OCI-LY3 (cell line): ENCODE results near the gene ERN1.
A peak's percentile ranks its signal among the peaks of the same experiment; 100 is the strongest.

Experiments
- H2AFZ ChIP-seq: fragments of 200-600, 300-600 bp; shearing (Covaris generic); 2 replicates; pipeline ENCODE4 v1.6.0; 2014; ENCODE audit warnings: antibody characterized with exemption, low read depth, low read length
- H3K27ac ChIP-seq: fragments of 200-600, 300-600 bp; sonication (generic); 2 replicates; pipeline ENCODE4 v1.5.1; 2014; ENCODE audit warnings: mild to moderate bottlenecking, low read length, moderate library complexity, mixed read lengths
- H3K27me3 ChIP-seq: fragments of 200-600, 300-600 bp; sonication (generic); 2 replicates; pipeline ENCODE4 v1.6.1; 2014; ENCODE audit warnings: low read depth, low read length, mixed read lengths
- H3K36me3 ChIP-seq: fragments of 200-600, 300-600 bp; sonication (generic); replicated peaks from 2 replicates; pipeline ENCODE3; 2014; ENCODE audit warnings: low read depth, low read length, mixed read lengths
- H3K4me1 ChIP-seq: fragments of 300-600, 200-600 bp; sonication (generic); 2 replicates; pipeline ENCODE4 v1.6.1; 2014; ENCODE audit warnings: low read length, mixed read lengths
- H3K4me2 ChIP-seq: fragments of 200-600, 300-600 bp; sonication (generic); 2 replicates; pipeline ENCODE4 v1.6.1; 2014; ENCODE audit warnings: low read length, mixed read lengths
- H3K4me3 ChIP-seq: fragments of 300-600, 200-600 bp; sonication (generic); 2 replicates; pipeline ENCODE4 v1.5.1; 2014; ENCODE audit warnings: antibody characterized with exemption, mild to moderate bottlenecking, low read length, moderate library complexity
- H3K79me2 ChIP-seq: fragments of 300-600, 200-600 bp; shearing (Covaris generic); 2 replicates; pipeline ENCODE4 v1.6.1; 2014; ENCODE audit warnings: mild to moderate bottlenecking, low read length, mixed read lengths
- H3K9ac ChIP-seq: fragments of 300-600, 200-600 bp; shearing (Covaris generic); 2 replicates; pipeline ENCODE4 v1.6.0; 2014; ENCODE audit warnings: mild to moderate bottlenecking, low read length, moderate library complexity
- H3K9me3 ChIP-seq: fragments of 200-600, 300-600 bp; shearing (Covaris generic); 2 replicates; pipeline ENCODE4 v1.6.1; 2014; ENCODE audit warnings: low read length, mixed read lengths; ENCODE audit not compliant: insufficient read depth
- H4K20me1 ChIP-seq: fragments of 200-600, 300-600 bp; sonication (generic); 2 replicates; pipeline ENCODE4 v1.6.1; 2016; ENCODE audit warnings: low read length, mixed read lengths; ENCODE audit not compliant: insufficient read depth
- CTCF ChIP-seq: fragments of 200-600, 300-600 bp; sonication (generic); IDR thresholded peaks from 2 replicates; pipeline ENCODE4 v1.5.1; 2014; ENCODE audit warnings: antibody characterized with exemption, low read length, low read depth
- EZH2phosphoT487 ChIP-seq: fragments of 200-600 bp; shearing (Covaris generic); IDR thresholded peaks from 2 replicates; pipeline ENCODE4 v1.6.1; 2018; ENCODE audit warnings: antibody characterized with exemption, mixed run types, low read depth

Gene ERN1

DNA sequence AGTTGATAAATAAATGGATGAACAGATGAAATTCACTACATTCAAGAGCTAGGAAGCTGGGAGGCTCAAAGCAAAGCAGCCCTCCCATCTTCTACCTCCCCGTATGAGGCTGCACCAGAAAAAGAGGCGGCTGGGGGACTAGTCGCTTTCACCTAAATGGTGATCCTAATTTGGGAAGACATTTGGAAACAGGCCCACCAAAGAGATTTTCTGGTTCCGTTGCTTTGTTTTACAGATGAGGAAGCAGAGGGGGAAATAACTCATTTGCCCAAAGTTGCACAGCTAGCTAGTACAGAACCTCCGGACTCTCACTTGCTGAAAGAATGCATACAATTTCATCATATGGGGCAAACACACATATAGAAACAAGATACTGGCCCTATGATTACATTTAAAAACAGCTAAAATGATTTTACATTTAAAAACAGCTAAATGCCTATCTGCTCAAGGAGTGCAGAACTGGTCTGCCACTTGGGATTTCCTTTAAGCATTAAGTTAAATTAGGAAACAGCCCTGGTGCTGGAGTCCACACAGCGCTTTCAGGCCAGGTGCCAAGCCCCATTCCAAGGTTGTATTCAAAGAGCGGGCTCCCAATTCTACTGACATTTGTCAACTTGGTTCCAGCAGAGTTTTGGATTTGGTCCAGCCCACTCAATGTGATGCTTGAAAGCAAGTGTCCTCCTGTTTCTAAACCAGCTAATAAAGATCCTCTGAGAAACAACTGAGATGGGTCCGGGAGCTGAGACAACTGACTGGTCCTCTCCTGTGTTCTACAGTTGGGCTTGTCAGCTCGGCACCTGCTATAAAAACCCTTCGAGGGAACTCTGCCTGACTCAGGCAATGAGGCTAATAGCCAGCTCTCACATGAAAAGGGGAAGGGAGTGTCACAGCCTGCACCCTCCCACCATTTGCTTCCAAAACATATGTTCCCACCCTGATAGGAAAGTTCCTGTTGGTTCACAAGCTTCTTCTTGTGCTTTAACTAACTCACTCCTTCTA lies 11.7 kb downstream of the ERN1 start:
- H3K79me2 ChIP-seq = peaks cover 94% of the 10 kb centered on the region

DNA sequence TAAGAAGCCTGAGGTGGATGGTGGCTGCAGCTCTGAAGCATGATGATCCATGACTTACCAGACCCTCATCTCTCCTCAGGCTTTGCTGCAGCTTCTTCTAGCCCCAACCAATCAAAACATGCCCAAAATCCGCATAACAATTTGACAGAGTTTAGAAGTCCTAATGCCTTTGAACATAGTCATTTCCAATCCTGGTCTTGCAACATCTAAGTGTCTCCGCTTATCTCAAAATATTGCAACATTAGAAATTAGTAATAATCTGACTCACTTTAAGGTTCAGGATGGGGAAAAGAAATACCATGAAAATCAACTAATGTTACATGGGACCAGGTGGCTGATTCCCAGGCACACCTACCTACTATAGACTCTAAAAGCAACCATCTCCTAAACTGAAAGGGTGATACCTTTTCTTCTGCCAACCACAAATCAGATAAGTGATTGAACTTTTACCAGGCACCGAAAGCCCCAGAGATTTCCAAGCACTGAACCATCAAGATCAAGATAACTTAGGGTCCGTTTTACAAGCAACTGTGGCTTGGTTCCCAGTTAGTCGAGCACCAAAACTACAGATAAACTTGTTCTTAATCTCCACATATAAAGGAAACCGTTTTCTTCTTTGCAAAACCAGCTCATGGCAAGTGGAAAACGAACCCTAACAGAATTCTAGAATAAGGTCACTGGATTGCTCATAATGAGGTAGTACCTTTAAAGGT lies 14.0 kb downstream of the ERN1 start:
- Histone ChIP-seq H3K79me2 (peaks cover 92% of the 10 kb centered on the region), H3K27ac (no peak overlapping the region), H3K9me3 (no peaks in the 10 kb centered on the region), H4K20me1 (peaks cover 65% of the 10 kb centered on the region), H3K4me1 (peaks cover 29% of the 10 kb centered on the region), H3K4me2 (no peak overlapping the region), H3K27me3 (no peaks in the 10 kb centered on the region), H3K9ac (no peak overlapping the region), H2AFZ (no peak overlapping the region), H3K4me3 (no peak overlapping the region), H3K36me3 (peaks cover 36% of the 10 kb centered on the region)
- TF ChIP-seq EZH2phosphoT487 = no peak
- no peak for TF ChIP-seq CTCF

More for the DNA sequence above, 11.7 kb downstream of the ERN1 start:
- peaks cover 52% of the 10 kb centered on the region for H3K4me1 ChIP-seq
- H3K36me3 ChIP-seq = peaks cover 45% of the 10 kb centered on the region
- H3K9ac ChIP-seq = no peak overlapping the region
- no peaks in the 10 kb centered on the region for H3K9me3 ChIP-seq
- peak overlapping the region; percentile 1; the same call in 1 of the 2 replicates for H3K27ac ChIP-seq
- no peaks in the 10 kb centered on the region for H3K27me3 ChIP-seq
- H4K20me1 ChIP-seq = peaks cover 66% of the 10 kb centered on the region
- TF ChIP-seq CTCF (no peak), EZH2phosphoT487 (no peak)
- H3K4me2 ChIP-seq = peak overlapping the region; percentile 30
- no peak overlapping the region for H3K4me3 ChIP-seq
- no peak overlapping the region for H2AFZ ChIP-seq

- H3K36me3 ChIP-seq = peaks cover 35% of the 10 kb centered on the region
- H2AFZ ChIP-seq = no peak overlapping the region
- no peak overlapping the region for H3K9ac ChIP-seq
- H3K4me2 ChIP-seq = no peak overlapping the region
- H4K20me1 ChIP-seq = peaks cover 59% of the 10 kb centered on the region
- no peaks in the 10 kb centered on the region for H3K9me3 ChIP-seq
- no peak overlapping the region for H3K27ac ChIP-seq
- peaks cover 21% of the 10 kb centered on the region for H3K4me1 ChIP-seq
- peaks cover 90% of the 10 kb centered on the region for H3K79me2 ChIP-seq
- TF ChIP-seq CTCF (no peak), EZH2phosphoT487 (no peak)
- H3K27me3 ChIP-seq = no peaks in the 10 kb centered on the region
- H3K4me3 ChIP-seq = no peak overlapping the region
Measured at GRCh38 chr17:64115043-64115698, 14.8 kb downstream of the ERN1 start.

DNA sequence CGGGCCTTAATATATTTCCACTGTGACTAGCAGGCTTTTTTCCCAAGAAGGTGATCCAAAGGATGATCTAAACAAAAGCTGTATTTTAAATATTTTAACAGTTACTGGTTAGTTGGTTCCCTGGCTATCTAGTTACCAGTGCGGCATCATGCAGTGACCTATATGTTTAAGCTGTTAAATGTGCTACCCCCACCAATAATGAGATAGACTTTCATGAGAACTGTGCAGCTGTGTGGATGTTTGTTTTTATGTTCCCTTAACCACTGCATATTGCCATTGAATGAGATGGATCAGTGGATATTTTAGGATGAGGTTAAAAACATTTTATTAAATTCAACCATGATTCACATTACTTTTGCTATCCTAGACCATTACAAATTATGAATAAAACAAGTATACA lies 16.9 kb downstream of the ERN1 start:
- Histone ChIP-seq H3K4me3 (no peak overlapping the region), H2AFZ (no peak overlapping the region), H3K27me3 (no peaks in the 10 kb centered on the region), H3K36me3 (peaks cover 35% of the 10 kb centered on the region), H3K9ac (no peak overlapping the region), H3K4me2 (no peak overlapping the region), H3K9me3 (no peaks in the 10 kb centered on the region), H3K79me2 (peaks cover 88% of the 10 kb centered on the region), H4K20me1 (peaks cover 61% of the 10 kb centered on the region), H3K27ac (no peak overlapping the region), H3K4me1 (peaks cover 17% of the 10 kb centered on the region)
- no peak for TF ChIP-seq EZH2phosphoT487
- no peak for TF ChIP-seq CTCF
